GM18511 (cell line): ENCODE results near the gene MAGI1.
A peak's percentile ranks its signal among the peaks of the same experiment; 100 is the strongest.
"Not testable (repeated sequence)": the region's sequence is repeated elsewhere in the genome, so short reads cannot be mapped to it uniquely, and the experiment has no call there.

ENCODE experiments used
- ATAC-seq: cut with Tn5 transposase; IDR thresholded peaks from one replicate; pipeline ENCODE4 v1.9.1; 2021; ENCODE audit warnings: mild to moderate bottlenecking, moderate library complexity; ENCODE audit not compliant: unreplicated experiment

MAGI1 gene

DNA sequence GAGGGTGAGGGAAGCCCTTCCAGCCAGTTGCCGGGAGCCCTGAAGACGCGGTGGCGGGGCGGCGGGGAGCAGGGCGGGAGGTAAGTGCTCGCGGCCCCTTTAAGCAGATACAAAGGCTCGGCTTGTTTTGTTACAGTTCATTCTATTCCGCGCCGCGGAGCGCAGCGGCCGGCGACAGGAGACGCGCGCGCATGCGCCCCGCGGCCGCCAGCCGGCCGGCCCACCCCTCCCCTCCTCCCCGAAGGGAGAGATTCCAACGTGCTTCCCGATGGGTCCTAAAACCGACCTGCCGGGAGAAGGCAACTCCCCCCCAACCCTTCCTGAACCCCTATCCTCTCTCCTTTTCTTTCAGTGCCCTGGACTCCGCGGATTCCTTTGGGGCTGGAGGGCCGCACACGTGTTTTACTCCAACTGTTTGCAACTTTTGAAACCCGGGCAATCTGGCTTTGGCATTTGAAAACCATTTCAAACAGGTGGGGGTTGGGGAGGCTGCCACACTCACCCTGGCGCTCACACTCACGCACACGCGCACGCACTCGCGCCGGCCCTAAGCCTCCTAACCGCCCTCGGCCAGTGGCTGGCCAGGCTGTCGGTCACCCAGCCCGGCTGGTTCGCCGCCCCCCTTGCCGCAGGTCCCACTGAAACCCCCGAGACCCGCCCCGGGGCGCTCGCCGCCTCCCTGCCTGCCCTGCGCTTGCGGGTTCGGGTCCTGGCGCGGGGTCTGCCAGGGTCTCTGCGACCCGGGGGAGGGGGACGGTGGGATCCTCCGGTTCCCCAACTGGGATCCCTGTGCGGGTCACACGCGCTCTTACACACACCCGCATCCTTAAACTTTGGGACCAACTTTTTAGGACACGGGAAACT is at the start of gene MAGI1:
TSS of gene MAGI1 (minus strand) at position 193 of the 864 bp plus-strand sequence. CDS start 610 bp downstream, outside the sequence.
- peak; percentile 79 for ATAC-seq

GRCh38 chr3:66083784-66084213 is 45.1 kb upstream of the MAGI1 start:
- no peak for ATAC-seq

- ATAC-seq = no peak
These were observed 44.5 kb upstream of the MAGI1 start for GRCh38 chr3:66083096-66083678.

- no peak for ATAC-seq
These were observed 44.0 kb upstream of the MAGI1 start for GRCh38 chr3:66082679-66083078.

- ATAC-seq = no peak
These were observed 41.4 kb upstream of the MAGI1 start for GRCh38 chr3:66080167-66080566.

- no peak for ATAC-seq
These were observed 39.3 kb upstream of the MAGI1 start for GRCh38 chr3:66077973-66078372.

DNA sequence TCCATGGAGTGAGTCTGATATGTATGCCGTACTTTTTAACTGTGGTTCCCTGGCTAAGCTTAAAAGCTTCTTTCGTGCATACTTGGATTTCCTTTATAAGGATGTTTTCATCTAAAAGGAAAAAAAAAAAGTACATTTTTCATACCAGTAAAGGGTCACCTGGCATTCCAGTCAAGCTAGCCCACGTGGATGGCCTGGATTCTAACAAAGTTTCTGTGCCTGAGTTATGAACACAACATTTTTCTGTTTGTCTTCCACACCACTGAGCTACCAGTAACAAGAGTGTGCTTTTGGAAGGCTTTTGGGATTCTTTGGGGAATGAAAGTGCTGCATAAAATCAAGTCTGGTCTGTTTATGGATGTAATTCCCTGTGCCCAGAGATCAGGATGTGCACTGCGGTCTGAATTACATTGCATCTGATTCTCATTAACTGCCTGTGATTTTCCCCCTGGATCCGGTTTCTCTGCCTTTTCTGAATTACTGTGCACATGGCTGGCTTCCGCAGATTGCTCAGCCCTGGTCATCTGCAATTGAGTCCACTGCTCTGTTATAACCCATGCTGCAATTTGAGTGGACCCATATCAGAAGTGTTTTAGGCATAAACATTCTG is 38.2 kb upstream of the MAGI1 start:
- ATAC-seq = no peak

- ATAC-seq = no peak
These were observed 36.6 kb upstream of the MAGI1 start for GRCh38 chr3:66075281-66075680.

DNA sequence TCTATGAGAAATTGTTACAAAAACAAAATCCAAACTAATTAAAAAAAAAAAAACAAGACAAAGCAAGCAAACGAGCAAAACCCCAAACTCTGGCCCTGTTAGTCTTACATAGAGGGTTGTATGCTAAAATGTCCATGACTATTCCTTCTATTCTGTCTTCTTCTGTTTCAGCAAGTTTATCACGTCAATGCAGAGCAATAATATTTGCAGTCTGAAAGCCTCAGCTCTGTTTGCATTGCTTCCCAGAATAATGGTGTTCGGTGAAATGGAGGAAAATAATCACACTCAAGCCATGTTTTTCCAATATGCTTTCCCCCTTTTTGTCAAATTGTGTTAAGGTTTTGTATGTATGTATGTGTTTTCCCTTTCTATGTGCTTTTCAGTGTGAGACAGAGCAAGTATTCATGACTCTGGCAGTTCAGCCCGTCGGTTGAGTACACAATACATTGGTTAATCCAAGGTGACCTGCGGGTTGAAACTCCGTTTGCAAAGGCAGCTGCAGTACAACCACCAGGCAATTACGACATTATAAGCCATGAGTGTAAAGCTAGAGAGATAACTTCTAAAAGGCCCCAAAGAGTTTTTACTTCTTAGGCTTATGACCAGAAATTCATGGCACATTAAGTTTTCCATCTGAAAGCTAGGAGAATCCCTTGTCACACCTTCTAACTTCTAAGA is 34.9 kb upstream of the MAGI1 start:
- no peak for ATAC-seq

DNA sequence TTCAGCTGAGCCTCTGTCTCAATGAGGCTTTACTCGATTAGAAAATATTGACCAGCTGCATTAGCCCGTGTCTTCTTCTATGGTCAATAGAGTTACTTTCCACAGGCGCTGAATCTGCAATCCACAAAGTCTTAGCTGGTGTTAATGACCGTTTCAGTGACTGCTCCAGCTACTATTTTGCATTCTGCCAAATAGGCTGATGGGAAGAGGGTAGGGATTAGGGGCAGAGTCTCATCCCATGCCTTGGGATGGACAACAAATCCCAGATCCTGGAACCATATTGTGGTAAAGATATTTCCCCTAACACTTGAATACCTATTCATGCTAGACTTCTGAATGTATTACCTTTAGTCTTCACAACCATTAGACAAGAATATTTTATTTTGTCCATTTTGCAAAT is 29.5 kb upstream of the MAGI1 start:
- no peak for ATAC-seq

GRCh38 chr3:66066963-66067617 is 28.4 kb upstream of the MAGI1 start:
- no peak for ATAC-seq

GRCh38 chr3:66055289-66055688 is 16.6 kb upstream of the MAGI1 start:
- ATAC-seq = no peak

- ATAC-seq = no peak
These were observed 14.9 kb upstream of the MAGI1 start for GRCh38 chr3:66053550-66054094.

DNA sequence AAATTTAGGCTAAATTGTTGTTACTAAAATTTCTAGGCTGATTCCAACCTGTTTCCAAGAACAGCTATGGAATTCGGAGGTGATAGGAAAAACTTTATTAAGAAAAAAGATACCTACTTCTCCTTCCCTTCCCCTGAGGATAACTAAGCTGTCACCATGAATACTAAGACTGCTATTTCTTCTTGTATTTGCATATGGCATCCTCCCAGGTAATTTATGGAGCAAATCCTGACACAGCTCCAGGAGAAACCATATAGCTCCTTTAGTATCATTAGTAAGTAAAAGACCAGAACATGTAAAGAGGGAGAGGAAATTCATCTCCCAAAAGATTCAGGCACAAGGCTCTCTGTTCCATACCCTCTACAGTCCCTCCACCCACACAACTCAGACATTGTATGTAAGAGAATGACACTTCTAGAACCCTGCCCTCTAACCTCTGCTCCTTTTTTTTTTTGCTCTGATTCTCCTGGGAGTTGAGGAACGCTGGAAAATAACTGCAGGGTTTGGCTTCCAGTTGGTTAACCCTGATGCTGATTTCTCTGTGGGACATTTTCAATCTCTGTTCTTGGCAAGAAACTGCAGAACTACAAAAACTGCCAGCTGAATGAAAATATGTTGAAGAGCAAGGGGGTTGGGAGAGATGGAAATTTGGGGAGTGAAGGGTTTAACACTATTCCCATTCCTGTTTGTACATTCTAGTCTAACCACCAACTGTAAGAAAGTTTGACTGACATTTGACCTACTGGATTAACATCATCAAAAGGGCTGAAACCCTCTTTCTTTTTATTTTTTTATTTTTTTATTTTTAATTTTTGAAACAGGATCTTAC is 14.2 kb upstream of the MAGI1 start:
- ATAC-seq = no peak

GRCh38 chr3:66050821-66051220 is 12.1 kb upstream of the MAGI1 start:
- no peak for ATAC-seq

- ATAC-seq = no peak
These were observed 9.3 kb upstream of the MAGI1 start for GRCh38 chr3:66048051-66048395.

DNA sequence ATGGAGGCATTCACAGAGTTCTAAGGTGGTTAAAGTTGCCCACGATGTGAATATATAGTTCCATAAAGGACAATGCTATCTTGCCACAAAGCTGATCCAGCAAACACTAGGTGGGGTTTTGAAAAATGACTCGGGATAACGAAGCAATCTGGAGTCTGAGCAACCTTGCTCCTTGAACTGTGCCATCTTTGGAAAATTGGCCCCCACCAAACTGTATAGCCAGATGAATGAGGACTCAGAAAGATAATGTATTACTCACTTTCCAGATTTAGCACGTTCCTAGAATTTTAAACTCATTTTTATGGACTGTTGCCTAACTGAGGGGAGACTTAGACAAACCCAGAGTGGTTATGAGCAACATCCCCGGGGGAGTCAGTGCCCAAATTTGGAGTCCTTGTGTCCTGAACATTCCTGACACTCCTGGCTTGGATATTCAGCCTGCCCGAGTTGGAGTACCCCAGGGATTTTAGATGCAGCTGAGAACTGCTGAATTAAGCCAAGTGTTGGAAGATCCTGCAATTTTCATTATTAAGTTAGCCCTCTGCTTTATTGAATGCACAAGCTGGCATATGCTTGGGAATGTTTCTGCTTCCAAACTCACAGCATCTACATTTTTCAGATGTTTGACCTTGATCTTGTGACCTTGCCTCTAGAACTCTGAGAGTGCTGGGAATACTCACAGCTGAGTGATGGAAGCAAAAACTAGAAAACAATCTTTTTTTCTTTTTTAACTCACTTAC is 8.8 kb upstream of the MAGI1 start:
- ATAC-seq = no peak

DNA sequence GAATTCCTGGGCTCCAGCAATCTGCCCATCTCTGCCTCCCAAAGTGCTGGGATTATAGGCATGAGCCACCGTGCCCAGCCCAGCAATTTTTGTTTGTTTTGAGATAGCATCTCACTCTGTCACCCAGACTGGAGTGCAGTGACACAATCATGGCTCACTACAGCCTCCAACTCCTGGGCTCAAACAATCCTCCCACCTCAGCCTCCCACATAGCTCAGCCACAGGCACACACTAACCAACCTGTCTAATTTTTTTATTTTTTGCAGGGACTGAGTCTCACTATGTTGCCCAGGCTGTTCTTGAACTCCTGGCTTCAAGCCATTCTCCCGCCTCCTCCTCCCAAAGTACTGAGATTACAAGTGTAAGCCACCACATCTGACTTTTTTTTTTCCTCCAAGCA is 7.6 kb upstream of the MAGI1 start:
- not testable (repeated sequence) for ATAC-seq

GRCh38 chr3:66041828-66042227 is 3.1 kb upstream of the MAGI1 start:
- no peak for ATAC-seq
